AG10803 (cell line): ENCODE data around the gene NSMF.

ENCODE experiments used
- DNase-seq: peaks from one replicate; pipeline ENCODE4 v3.0.0; 2010; ENCODE audit warnings: low read depth
- H3K4me3 ChIP-seq: 2 replicates; pipeline ENCODE4 v1.5.1; 2011; ENCODE audit warnings: mild to moderate bottlenecking, low read length, control low read depth
- CTCF ChIP-seq: conservative IDR thresholded peaks from 2 replicates; pipeline ENCODE4 v1.5.1; 2011; ENCODE audit warnings: mild to moderate bottlenecking, low read length, control low read depth, inconsistent platforms

NSMF gene

GRCh38 chr9:137449931-137450538 is 9.1 kb downstream of the NSMF start:
- no peak overlapping the region for H3K4me3 ChIP-seq
- no peak for DNase-seq
- no peak for TF ChIP-seq CTCF

GRCh38 chr9:137449081-137449844 is 9.9 kb downstream of the NSMF start:
- no peak for TF ChIP-seq CTCF
- DNase-seq, result no peak

GRCh38 chr9:137448602-137448962 is 10.6 kb downstream of the NSMF start:
- no peak for DNase-seq
- H3K4me3 ChIP-seq, result no peak overlapping the region
- no peak for TF ChIP-seq CTCF

More at GRCh38 chr9:137449081-137449844, 9.9 kb downstream of the NSMF start:
- no peak overlapping the region for H3K4me3 ChIP-seq

GRCh38 chr9:137447722-137448601 is 11.2 kb downstream of the NSMF start:
- DNase-seq, result no peak
- TF ChIP-seq CTCF, result no peak
- H3K4me3 ChIP-seq, result no peak overlapping the region

- TF ChIP-seq CTCF, result no peak
- DNase-seq, result peak; percentile 65
- H3K4me3 ChIP-seq, result no peak overlapping the region
Observed at GRCh38 chr9:137446851-137447471, 12.2 kb downstream of the NSMF start.

- no peak for TF ChIP-seq CTCF
- H3K4me3 ChIP-seq, result no peak overlapping the region
- DNase-seq, result no peak
Observed at GRCh38 chr9:137445930-137446431, 13.2 kb downstream of the NSMF start.
